Prostate gland (tissue), 2 donors: Measurements from ENCODE around the gene MMP23B. TPM values are rescaled to one million over a fixed set of nuclear protein-coding genes. Genes with fewer than 3 reads are reported as not detected.

Source experiments
- DNase-seq: peaks from one replicate; pipeline ENCODE4 v3.0.0-alpha.2; 2019; ENCODE audit warnings: low spot score
- H3K27ac ChIP-seq, 2 donors: fragments of 200-600 bp; sonication (generic); 2 replicates each; pipeline ENCODE4 v1.5.1; 2017 to 2019
- H3K27me3 ChIP-seq: fragments of 200-600 bp; sonication (generic); replicated peaks from 2 replicates; pipeline ENCODE4 v1.5.1; 2019; ENCODE audit not compliant: insufficient read depth
- H3K36me3 ChIP-seq, 2 donors: fragments of 200-600 bp; sonication (generic); 1 replicate in 1 of 2; 2 replicates in 1 of 2; pipeline versions ENCODE4 v1.5.1 to v1.8.1; 2017 to 2019
- H3K4me1 ChIP-seq: fragments of 200-600 bp; sonication (generic); replicated peaks from 2 replicates; pipeline ENCODE4 v1.5.1; 2019
- H3K4me3 ChIP-seq, 2 donors: fragments of 200-600 bp; sonication (generic); 2 replicates each; pipeline ENCODE4 v1.5.1; 2017 to 2019
- H3K9me3 ChIP-seq: fragments of 200-600 bp; sonication (generic); 2 replicates; pipeline ENCODE4 v1.5.1; 2017
- CTCF ChIP-seq, 4 experiments: fragments of 200-600 bp in 2 of 4; fragments of 450-650 bp in 2 of 4; sonication (generic) in 2 of 4; IDR thresholded peaks; 1 replicate in 3 of 4; 2 replicates in 1 of 4; pipeline ENCODE4 v1.5.1; 2016 to 2019; ENCODE audit warnings: antibody characterized with exemption in 4 of 4, mild to moderate bottlenecking in 2 of 4, moderate library complexity in 2 of 4
- POLR2A ChIP-seq: fragments of 450-650 bp; IDR thresholded peaks from one replicate; pipeline ENCODE4 v1.6.1; 2016; ENCODE audit warnings: antibody characterized with exemption, mild to moderate bottlenecking
- POLR2AphosphoS5 ChIP-seq: sonication (generic); formaldehyde crosslinking; IDR thresholded peaks from one replicate; pipeline ENCODE4 v1.6.1; 2017; ENCODE audit warnings: antibody characterized with exemption
- WGBS: methylation state at CpG from one replicate; pipeline ENCODE4 v1.1.5; 2018; 5-methylcytosine and 5-hydroxymethylcytosine counted together
- intact Hi-C: fragments of 100-400 bp; cut with DNase I; formaldehyde crosslinking; loops from one replicate; pipeline ENCODE4 v1.14.2; 2022
- total RNA-seq, 2 donors: library from RNA; depleted of rRNA; stranded (reverse); fragments of >200 nt; gene quantifications; one replicate each; pipeline ENCODE4 v1.1.0, GENCODE V29; 2016

MMP23B gene
- 10 to 100 TPM in 1 of 2 donors, 1 to 10 TPM in 1; 4.4 to 55.4 TPM for total RNA-seq

GRCh38 chr1:1631782-1632420 lies at the start of gene MMP23B:
MMP23B (plus strand) TSS chr1:1632173; CDS start chr1:1632219, 46 bp downstream.
- Histone ChIP-seq H3K4me3 (peak within 1 kb of the TSS in 1 of 2 donors; percentile 8), H3K27me3 (peaks cover 9% of the 10 kb centered on the region), H3K9me3 (no peaks in the 10 kb centered on the region), H3K36me3 (no peaks in the 10 kb centered on the region), H3K4me1 (no peaks in the 10 kb centered on the region), H3K27ac (peak within 1 kb of the TSS; percentile 42 to 66)
- no peak for DNase-seq
- no peak for TF ChIP-seq CTCF (IDR thresholded peaks at IDR 0.05)
- TF ChIP-seq POLR2A: no peak
- no peak for TF ChIP-seq POLR2AphosphoS5
- WGBS: 4% methylated on average over 38 of the region's 48 CpGs
- intact Hi-C loops: no loop called here

GRCh38 chr1:1582585-1583346 lies 49.2 kb upstream of the MMP23B start:
- WGBS: 77% methylated on average over 9 of the region's 9 CpGs
- intact Hi-C loops: no loop called here
- no peak for DNase-seq

GRCh38 chr1:1583347-1584010 lies 48.5 kb upstream of the MMP23B start:
- no peaks in the 10 kb centered on the region for H3K9me3 ChIP-seq
- 79% methylated on average over 23 of the region's 23 CpGs for WGBS
- no peak overlapping the region for H3K27ac ChIP-seq
- no peak for TF ChIP-seq POLR2A
- no peak for TF ChIP-seq CTCF (IDR thresholded peaks at IDR 0.05)
- no peak for TF ChIP-seq POLR2AphosphoS5
- intact Hi-C loops: no loop called here
- no peaks in the 10 kb centered on the region for H3K4me1 ChIP-seq
- H3K36me3 ChIP-seq: no peaks in the 10 kb centered on the region
- DNase-seq: no peak
- H3K4me3 ChIP-seq: no peak overlapping the region
- H3K27me3 ChIP-seq: no peaks in the 10 kb centered on the region

More at GRCh38 chr1:1582585-1583346, 49.2 kb upstream of the MMP23B start:
- no peaks in the 10 kb centered on the region for H3K9me3 ChIP-seq
- TF ChIP-seq CTCF (IDR thresholded peaks at IDR 0.05) (no peak), POLR2A (no peak), POLR2AphosphoS5 (no peak)
- no peak overlapping the region for H3K4me3 ChIP-seq
- H3K27me3 ChIP-seq: no peaks in the 10 kb centered on the region
- no peak overlapping the region for H3K27ac ChIP-seq
- H3K36me3 ChIP-seq: no peaks in the 10 kb centered on the region
- H3K4me1 ChIP-seq: no peaks in the 10 kb centered on the region

GRCh38 chr1:1591452-1591851 lies 40.5 kb upstream of the MMP23B start:
- H3K27me3 ChIP-seq: no peaks in the 10 kb centered on the region
- TF ChIP-seq POLR2A: no peak
- TF ChIP-seq POLR2AphosphoS5: no peak
- no peak for TF ChIP-seq CTCF (IDR thresholded peaks at IDR 0.05)
- no peaks in the 10 kb centered on the region for H3K4me1 ChIP-seq
- DNase-seq: no peak
- no peak overlapping the region for H3K4me3 ChIP-seq
- no peaks in the 10 kb centered on the region for H3K36me3 ChIP-seq
- H3K9me3 ChIP-seq: no peaks in the 10 kb centered on the region
- H3K27ac ChIP-seq: no peak overlapping the region
- intact Hi-C loops: no loop called here
- WGBS: 86% methylated on average over 13 of the region's 13 CpGs
